GM21619 (cell line): ENCODE measurements around the gene ANKRD12.
"Not testable (repeated sequence)": the region's sequence is repeated elsewhere in the genome, so short reads cannot be mapped to it uniquely, and the experiment has no call there.

Experiments
- ATAC-seq: cut with Tn5 transposase; IDR thresholded peaks from one replicate; pipeline ENCODE4 v1.9.1; 2021; ENCODE audit not compliant: unreplicated experiment

Gene ANKRD12

GRCh38 chr18:9226463-9226862, 89.9 kb downstream of the ANKRD12 start:
- no peak for ATAC-seq

GRCh38 chr18:9231852-9232486, 95.4 kb downstream of the ANKRD12 start:
- no peak for ATAC-seq

- no peak for ATAC-seq
Observed at GRCh38 chr18:9232977-9233376, 96.4 kb downstream of the ANKRD12 start.

- no peak for ATAC-seq
Observed at GRCh38 chr18:9233771-9234440, 97.3 kb downstream of the ANKRD12 start.

- no peak for ATAC-seq
Observed at GRCh38 chr18:9234528-9234927, 97.9 kb downstream of the ANKRD12 start.

- ATAC-seq: no peak
Observed at GRCh38 chr18:9237981-9238380, 101.4 kb downstream of the ANKRD12 start.

GRCh38 chr18:9239720-9240119, 103.1 kb downstream of the ANKRD12 start:
- ATAC-seq: no peak

GRCh38 chr18:9240270-9240669, 103.7 kb downstream of the ANKRD12 start:
- no peak for ATAC-seq

GRCh38 chr18:9243029-9243428, 106.4 kb downstream of the ANKRD12 start:
- ATAC-seq: no peak

- no peak for ATAC-seq
Observed at GRCh38 chr18:9244376-9244775, 107.8 kb downstream of the ANKRD12 start.

- no peak for ATAC-seq
Observed at GRCh38 chr18:9248661-9249060, 112.1 kb downstream of the ANKRD12 start.

- no peak for ATAC-seq
Observed at GRCh38 chr18:9249254-9249653, 112.7 kb downstream of the ANKRD12 start.

GRCh38 chr18:9259173-9259572, 122.6 kb downstream of the ANKRD12 start:
- no peak for ATAC-seq

- ATAC-seq: no peak
Observed at GRCh38 chr18:9260388-9261380, 124.1 kb downstream of the ANKRD12 start.

GRCh38 chr18:9263264-9263663, 126.7 kb downstream of the ANKRD12 start:
- ATAC-seq: no peak

GRCh38 chr18:9264797-9265196, 128.2 kb downstream of the ANKRD12 start:
- not testable (repeated sequence) for ATAC-seq

- no peak for ATAC-seq
Observed at GRCh38 chr18:9273221-9273620, 136.6 kb downstream of the ANKRD12 start.

GRCh38 chr18:9275890-9276289, 139.3 kb downstream of the ANKRD12 start:
- ATAC-seq: no peak

GRCh38 chr18:9278028-9278427, 141.4 kb downstream of the ANKRD12 start:
- no peak for ATAC-seq

GRCh38 chr18:9280849-9281248, 144.3 kb downstream of the ANKRD12 start:
- ATAC-seq: no peak

GRCh38 chr18:9281780-9282179, 145.2 kb downstream of the ANKRD12 start:
- no peak for ATAC-seq

GRCh38 chr18:9283791-9284190, 147.2 kb downstream of the ANKRD12 start:
- no peak for ATAC-seq
